ENCODE results near the gene OR6K6. TPM values are rescaled to one million over a fixed set of nuclear protein-coding genes. Genes with fewer than 3 reads are reported as not detected.

OR6K6 gene, protein sequence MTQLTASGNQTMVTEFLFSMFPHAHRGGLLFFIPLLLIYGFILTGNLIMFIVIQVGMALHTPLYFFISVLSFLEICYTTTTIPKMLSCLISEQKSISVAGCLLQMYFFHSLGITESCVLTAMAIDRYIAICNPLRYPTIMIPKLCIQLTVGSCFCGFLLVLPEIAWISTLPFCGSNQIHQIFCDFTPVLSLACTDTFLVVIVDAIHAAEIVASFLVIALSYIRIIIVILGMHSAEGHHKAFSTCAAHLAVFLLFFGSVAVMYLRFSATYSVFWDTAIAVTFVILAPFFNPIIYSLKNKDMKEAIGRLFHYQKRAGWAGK
- not detected in 2 replicates for total RNA-seq

DNA sequence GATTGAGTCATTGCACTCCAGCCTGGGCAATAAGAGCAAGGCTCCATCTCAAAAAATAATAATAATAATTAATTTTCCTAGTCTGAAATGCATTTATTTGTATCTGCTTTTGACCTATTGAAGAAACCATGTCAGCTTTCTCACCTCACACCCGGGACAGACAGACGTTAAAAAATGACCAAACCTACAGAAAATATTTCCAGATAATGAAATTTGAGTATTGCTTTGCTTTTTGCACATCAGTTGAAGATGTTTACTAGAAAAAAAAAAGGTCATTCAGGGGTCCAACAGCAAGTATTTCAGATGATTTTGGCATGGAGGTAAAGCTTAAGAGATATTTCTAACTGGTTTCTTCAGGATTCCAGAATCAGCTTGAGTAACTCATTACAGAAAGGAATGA, at the start of gene OR6K6:
TSS of gene OR6K6 (plus strand) at position 301 of the 400 bp plus-strand sequence. CDS start 168 bp downstream, outside the sequence.

GRCh38 chr1:158720620-158721019, 33.9 kb upstream of the OR6K6 start, which contains the start of gene OR6K3:
TSS of gene OR6K3 (minus strand) at chr1:158720720. CDS start at chr1:158718115, 2,605 bp downstream.

DNA sequence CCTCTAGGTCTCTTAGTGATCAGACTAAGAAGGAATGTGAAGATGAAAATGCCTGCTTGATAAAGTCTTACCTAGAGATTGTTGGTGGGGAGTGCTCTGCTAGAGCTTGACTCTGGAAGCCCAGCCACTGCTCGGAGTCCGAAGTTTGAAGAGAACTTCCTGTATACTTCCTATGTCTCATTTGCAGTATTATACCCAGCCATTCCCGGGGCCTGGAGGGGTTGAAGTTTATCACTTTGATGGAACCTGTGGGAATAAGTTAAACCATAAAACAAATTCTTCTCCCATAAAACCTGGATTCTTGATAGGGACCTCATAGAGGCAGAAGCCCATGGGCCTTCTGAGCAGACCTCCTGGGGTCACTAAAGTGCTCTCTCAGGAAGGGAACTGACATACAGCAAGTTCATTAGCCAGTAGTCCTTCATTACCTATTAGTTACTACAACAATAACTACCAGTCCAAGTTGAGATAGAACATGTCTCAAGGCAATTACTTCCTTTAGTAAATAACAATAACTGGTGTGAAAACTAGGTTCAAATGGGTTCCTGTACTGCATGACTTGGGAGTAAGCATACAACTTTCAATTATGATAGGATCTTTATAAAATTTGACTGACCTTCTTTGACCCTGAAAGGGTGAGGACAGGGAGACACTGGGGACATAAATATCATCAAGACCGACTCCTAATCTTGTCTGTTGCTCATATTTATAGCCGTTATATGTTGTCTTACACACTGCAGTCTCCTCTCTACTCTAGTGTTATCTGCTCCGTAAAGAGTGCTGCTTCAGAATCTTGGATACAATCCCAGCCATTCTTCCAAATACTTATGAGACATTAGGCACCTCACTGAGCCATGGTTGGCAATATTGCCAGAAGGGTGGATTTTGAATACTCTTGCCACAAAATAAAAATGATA, 17.7 kb downstream of the OR6K6 start, which contains the start of gene OR6N1:
TSS of gene OR6N1 (minus strand) at position 246 of the 917 bp plus-strand sequence. CDS start 5,513 bp downstream, outside the sequence.

DNA sequence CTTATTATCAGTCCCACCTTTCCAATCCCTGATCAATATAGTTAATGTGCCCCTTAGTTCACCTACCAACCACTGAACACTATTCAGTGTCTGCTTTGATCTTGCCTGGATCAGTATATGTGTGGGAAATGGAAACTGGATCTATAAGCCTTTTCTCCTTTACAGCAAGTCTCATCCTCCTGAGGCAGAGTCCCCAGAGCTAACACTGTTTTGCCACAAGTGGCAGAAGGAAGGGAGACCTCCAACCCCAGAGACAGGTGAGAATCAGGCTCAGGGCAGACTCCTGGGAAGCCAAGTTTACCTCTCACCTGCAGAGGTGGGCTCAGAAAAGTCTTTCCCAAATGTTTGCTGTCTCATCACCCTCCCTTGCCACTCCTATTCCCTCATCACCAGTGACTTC, 26.6 kb downstream of the OR6K6 start, which contains the start of gene OR6N2:
TSS of gene OR6N2 (minus strand) at position 101 of the 400 bp plus-strand sequence. CDS start 3,569 bp downstream, outside the sequence.

Other genes with a start within 250 kb of the OR6K6 start
- gene OR6Y1, start 200.3 kb upstream of the OR6K6 start, total RNA-seq, result not detected in 2 replicates
- not detected in 2 replicates for gene OR6P1, start 184.1 kb upstream of the OR6K6 start, total RNA-seq
- not detected in 2 replicates for gene OR10X1, start 174.8 kb upstream of the OR6K6 start, total RNA-seq
- gene OR10Z1, start 149.5 kb upstream of the OR6K6 start, total RNA-seq, result not detected in 2 replicates
- not detected in 2 replicates for gene SPTA1, start 68.0 kb upstream of the OR6K6 start, total RNA-seq
- gene OR6K2, start 54.1 kb upstream of the OR6K6 start, total RNA-seq, result not detected in 2 replicates
- not detected in 2 replicates for gene OR6K3, start 34.0 kb upstream of the OR6K6 start, total RNA-seq
- not detected in 2 replicates for gene OR6N1, start 17.5 kb downstream of the OR6K6 start, total RNA-seq
- not detected in 2 replicates for gene OR6N2, start 26.5 kb downstream of the OR6K6 start, total RNA-seq
- gene MNDA, start 76.6 kb downstream of the OR6K6 start, total RNA-seq, result not detected in 2 replicates
- gene PYHIN1, start 176.8 kb downstream of the OR6K6 start, total RNA-seq, result not detected in 2 replicates

Data from cardiac atrium fibroblast (primary cell).